GM12878 (cell line): ENCODE results near the gene PLXDC1. TPM values are rescaled to one million over a fixed set of nuclear protein-coding genes. Genes with fewer than 3 reads are reported as not detected.
A peak's percentile ranks its signal among the peaks of the same experiment; 100 is the strongest.

Experiments
- ATAC-seq: fragments of 200-7000 bp; cut with Tn5 transposase; 3 replicates; pipeline ENCODE4 v1.9.1; 2020; ENCODE audit warnings: mild to moderate bottlenecking, moderate library complexity
- BruUV-seq: library from RNA; stranded (reverse); fragments of 400-500 nt; replicated peaks from 2 replicates; lab custom pipeline; 2021; lab: Mats Ljungman, UMichigan
- CTCF ChIA-PET: fragments of 300-600 bp; sonication (Branson Sonifier 250); formaldehyde crosslinking; extraction: SDS; loops from one replicate; lab custom pipeline; 2021; ENCODE audit warnings: inconsistent platforms; lab: Yijun Ruan, JAX
- POLR2A ChIA-PET: fragments of 350-600 bp; formaldehyde crosslinking; extraction: SDS; loops from one replicate; lab custom pipeline; 2021; ENCODE audit warnings: inconsistent platforms; lab: Charles Lee
- RAD21 ChIA-PET: fragments of 300-600 bp; sonication (Branson Sonifier 250); formaldehyde crosslinking; loops from one replicate; lab custom pipeline; 2023; ENCODE audit warnings: antibody characterized with exemption; ENCODE audit not compliant: unreplicated experiment; lab: Charles Lee
- SMC1A ChIA-PET: fragments of 300-600 bp; sonication (Branson Sonifier 250); formaldehyde crosslinking; loops from one replicate; lab custom pipeline; 2023; ENCODE audit not compliant: unreplicated experiment, uncharacterized antibody; lab: Charles Lee
- DNase-seq: peaks from one replicate; pipeline ENCODE4 v3.0.0-alpha.2; 2011; ENCODE audit warnings: low read depth, low spot score
- FAIRE-seq: peaks from 3 replicates; lab custom pipeline; 2011; peaks lifted over from hg19 to GRCh38; lab: Jason Lieb, UNC
- H2AFZ ChIP-seq: 2 replicates; pipeline ENCODE4 v1.6.0; 2011; ENCODE audit warnings: low read depth, low read length, control low read depth; ENCODE audit not compliant: control insufficient read depth
- H3K27ac ChIP-seq: 2 replicates; pipeline ENCODE4 v1.5.1; 2011; ENCODE audit warnings: control low read depth; ENCODE audit not compliant: control insufficient read depth, insufficient read depth
- H3K27me3 ChIP-seq, 2 experiments: replicated peaks in 1 of 2; 2 replicates each; pipeline versions ENCODE4 v1.6.0 to v1.6.1; 2011; ENCODE audit warnings: low read length in 1 of 2; ENCODE audit not compliant: control insufficient read depth in 2 of 2, insufficient read depth in 2 of 2
- H3K36me3 ChIP-seq, 2 experiments: 2 replicates each; pipeline ENCODE4 v1.5.1; 2011; ENCODE audit warnings: low read length in 1 of 2; ENCODE audit not compliant: control insufficient read depth in 2 of 2, insufficient read depth in 2 of 2
- H3K4me1 ChIP-seq: 2 replicates; pipeline ENCODE4 v1.6.1; 2011; ENCODE audit warnings: mild to moderate bottlenecking, low read length, moderate library complexity, mixed read lengths; ENCODE audit not compliant: control insufficient read depth, insufficient read depth
- H3K4me2 ChIP-seq: 2 replicates; pipeline ENCODE4 v1.6.0; 2011; ENCODE audit warnings: control low read depth; ENCODE audit not compliant: control insufficient read depth, insufficient read depth
- H3K4me3 ChIP-seq: fragments of 200-600 bp; sonication (generic); 2 replicates; pipeline ENCODE4 v1.5.1; 2016
- H3K79me2 ChIP-seq: 2 replicates; pipeline ENCODE4 v1.6.0; 2011; ENCODE audit warnings: low read length; ENCODE audit not compliant: control insufficient read depth, insufficient read depth
- H3K9ac ChIP-seq: 2 replicates; pipeline ENCODE4 v1.8.0; 2011; ENCODE audit warnings: low read length, control low read depth, mixed read lengths; ENCODE audit not compliant: control insufficient read depth, insufficient read depth
- H3K9me3 ChIP-seq: replicated peaks from 3 replicates; pipeline ENCODE4 v1.5.1; 2011; ENCODE audit warnings: mild to moderate bottlenecking, low read length; ENCODE audit not compliant: control insufficient read depth, insufficient read depth
- H4K20me1 ChIP-seq: 2 replicates; pipeline ENCODE4 v1.6.0; 2011; ENCODE audit not compliant: control insufficient read depth, insufficient read depth
- BACH1 ChIP-seq: fragments of 450-650 bp; IDR thresholded peaks from 2 replicates; pipeline ENCODE4 v1.6.1; 2017; ENCODE audit warnings: mild to moderate bottlenecking, borderline replicate concordance
- BHLHE40 ChIP-seq, 2 experiments: fragments of 450-650 bp in 1 of 2; IDR thresholded peaks; 2 replicates each; pipeline ENCODE4 v1.6.1; 2011 to 2017; ENCODE audit warnings: low read depth in 2 of 2, borderline replicate concordance in 1 of 2, improper control_type of control experiment in 1 of 2, low read length in 1 of 2, mild to moderate bottlenecking in 1 of 2
- CHD1 ChIP-seq: IDR thresholded peaks from 2 replicates; pipeline ENCODE4 v1.6.1; 2012; ENCODE audit warnings: low read depth, low read length, improper control_type of control experiment
- CHD4 ChIP-seq: fragments of 200-600 bp; sonication (generic); IDR thresholded peaks from 2 replicates; pipeline ENCODE4 v1.6.1; 2016; ENCODE audit warnings: mild to moderate bottlenecking
- PAX8 ChIP-seq: fragments of 450-650 bp; IDR thresholded peaks from 2 replicates; pipeline ENCODE4 v1.6.1; 2017; ENCODE audit warnings: mild to moderate bottlenecking, moderate library complexity
- PRDM15 ChIP-seq: fragments of 450-650 bp; formaldehyde crosslinking; IDR thresholded peaks from 2 replicates; pipeline ENCODE4 v1.4.0; 2020; ENCODE audit warnings: mild to moderate bottlenecking, moderate library complexity
- RAD51 ChIP-seq: fragments of 450-650 bp; IDR thresholded peaks from 2 replicates; pipeline ENCODE4 v1.6.1; 2016; ENCODE audit warnings: moderate library complexity, mild to moderate bottlenecking, inconsistent platforms
- RFX5 ChIP-seq: IDR thresholded peaks from 2 replicates; pipeline ENCODE4 v1.6.1; 2011; ENCODE audit warnings: low read depth, low read length, improper control_type of control experiment
- TCF7 ChIP-seq: IDR thresholded peaks from 2 replicates; pipeline ENCODE4 v1.6.1; 2014; ENCODE audit warnings: antibody characterized with exemption, borderline replicate concordance
- YBX1 ChIP-seq: fragments of 450-650 bp; IDR thresholded peaks from 2 replicates; pipeline ENCODE4 v1.6.1; 2016; ENCODE audit warnings: antibody characterized with exemption
- ZBED1 ChIP-seq: IDR thresholded peaks from 2 replicates; pipeline ENCODE4 v1.6.1; 2016; ENCODE audit warnings: borderline replicate concordance
- ZBTB33 ChIP-seq: fragments of 450-650 bp; IDR thresholded peaks from 2 replicates; pipeline ENCODE4 v1.6.1; 2017; ENCODE audit warnings: mild to moderate bottlenecking
- WGBS: methylation state at CpG from one replicate; pipeline ENCODE4 v1.1.6; 2016; ENCODE audit warnings: low lambda C conversion rate; ENCODE audit not compliant: insufficient replicate concordance, insufficient coverage; ENCODE audit errors: missing lambda C conversion rate; 5-methylcytosine and 5-hydroxymethylcytosine counted together
- in situ Hi-C: fragments of 300-500 bp; cut with MboI; formaldehyde crosslinking; loops from 9 replicates; pipeline ENCODE4 v1.14.3; 2018; ENCODE audit warnings: mixed read lengths
- intact Hi-C: fragments of 100-400 bp; cut with micrococcal nuclease; formaldehyde crosslinking; loops from one replicate; pipeline ENCODE4 v1.14.2; 2022; ENCODE audit not compliant: unreplicated experiment
- polyA plus RNA-seq, 11 experiments: library from polyadenylated mRNA; depleted of rRNA in 4 of 11; unstranded in 6 of 11; stranded (reverse) in 5 of 11; fragments of >200 nt; fragmentation: Nextera tagmentation in 4 of 11; fragmentation: Illumina TruSeq in 1 of 11; extraction: Ambion mirVana in 4 of 11; extraction: Trizol in 1 of 11; gene quantifications; 1 replicate in 1 of 11; 2 replicates in 10 of 11; pipeline versions ENCODE4 v1.2.1 to v1.2.3, GENCODE V29; 2011 to 2016; ENCODE audit warnings: inconsistent platforms in 2 of 11, missing spikeins in 2 of 11, low read depth in 1 of 11
- total RNA-seq, 4 experiments: library from RNA; depleted of rRNA in 3 of 4; stranded (reverse); fragments of >200 nt in 3 of 4; fragmentation: Illumina TruSeq in 1 of 4; extraction: Trizol in 1 of 4; gene quantifications; 2 replicates each; pipeline versions ENCODE4 v1.2.1 to v1.2.3, GENCODE V29; 2013 to 2021
- TF ChIP-seq, protein P1 (sequence below): IDR thresholded peaks from 2 replicates; pipeline ENCODE4 v1.6.1; 2012; ENCODE audit warnings: low read depth, low read length, improper control_type of control experiment
- TF ChIP-seq, protein P2 (sequence below): fragments of 450-650 bp; IDR thresholded peaks from 2 replicates; pipeline ENCODE4 v1.6.1; 2017; ENCODE audit warnings: borderline replicate concordance

Gene PLXDC1
- total and polyA plus RNA-seq, 10 of the 15 experiments (the other 5 are each of a cell fraction or from before 2014, with no cell fraction given) = 0.03 to 0.30 (median 0.22) TPM; not detected in 7

GRCh38 chr17:39200070-39200879 is 48.8 kb upstream of the PLXDC1 start, which contains the start of gene RPL19:
RPL19 (plus strand) TSS chr17:39200283; CDS start chr17:39200345, 62 bp downstream.
- Histone ChIP-seq H3K4me3 (peak within 1 kb of the TSS; percentile 95), H3K27me3 (no peaks in the 10 kb centered on the region), H3K9me3 (no peaks in the 10 kb centered on the region), H2AFZ (peak within 1 kb of the TSS; percentile 99), H3K4me1 (peaks cover 27% of the 10 kb centered on the region), H3K9ac (peak within 1 kb of the TSS; percentile 97), H3K36me3 (peaks cover 15 to 28% of the 10 kb centered on the region in 2 experiments), H3K79me2 (peaks cover 39% of the 10 kb centered on the region), H4K20me1 (peaks cover 5% of the 10 kb centered on the region; the same call in 1 of the 2 replicates), H3K27ac (peak within 1 kb of the TSS; percentile 100), H3K4me2 (peak within 1 kb of the TSS; percentile 70)
- in situ Hi-C loops = no loop called here
- ChIA-PET SMC1A (interaction anchor here (0.6 to 3.0 kb wide), 5 partner anchors 9 to 47 kb away, joined by 3 to 13 read pairs (median 6); no protein-coding TSS in a partner anchor), RAD21 (interaction anchor here (0.6 to 3.0 kb wide), 12 partner anchors 9 to 716 kb away, joined by 3 to 18 read pairs (median 4); no protein-coding TSS in a partner anchor), POLR2A (interaction anchor here (0.6 to 1.6 kb wide), 14 partner anchors 9 to 774 kb away, joined by 3 to 10 read pairs (median 6); partner anchors contain the start of gene MED1), CTCF (interaction anchor here (0.6 to 10.9 kb wide), 18 partner anchors 9 to 454 kb away, joined by 3 to 658 read pairs (median 6); no protein-coding TSS in a partner anchor)
- peak; percentile 64 for ATAC-seq
- WGBS = 1% methylated on average over 52 of the region's 52 CpGs
- FAIRE-seq = no peak
- no TSS peak for BruUV-seq
- no peak for DNase-seq
- intact Hi-C loops = no loop called here
- TF ChIP-seq CHD1 = peak; percentile 99
- no peak for TF ChIP-seq PAX8
- TF ChIP-seq, protein P1, sequence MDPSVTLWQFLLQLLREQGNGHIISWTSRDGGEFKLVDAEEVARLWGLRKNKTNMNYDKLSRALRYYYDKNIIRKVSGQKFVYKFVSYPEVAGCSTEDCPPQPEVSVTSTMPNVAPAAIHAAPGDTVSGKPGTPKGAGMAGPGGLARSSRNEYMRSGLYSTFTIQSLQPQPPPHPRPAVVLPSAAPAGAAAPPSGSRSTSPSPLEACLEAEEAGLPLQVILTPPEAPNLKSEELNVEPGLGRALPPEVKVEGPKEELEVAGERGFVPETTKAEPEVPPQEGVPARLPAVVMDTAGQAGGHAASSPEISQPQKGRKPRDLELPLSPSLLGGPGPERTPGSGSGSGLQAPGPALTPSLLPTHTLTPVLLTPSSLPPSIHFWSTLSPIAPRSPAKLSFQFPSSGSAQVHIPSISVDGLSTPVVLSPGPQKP = peak; percentile 6; the same call in 1 of the 2 replicates
- peak; percentile 51; the same call in 1 of the 2 replicates for TF ChIP-seq PRDM15 (CRISPR knock-in tag)
- TF ChIP-seq RAD51 = peak; percentile 8; the same call in 1 of the 2 replicates
- TF ChIP-seq ZBED1 = peak; percentile 85; the same call in 1 of the 2 replicates
- no peak for TF ChIP-seq TCF7
- TF ChIP-seq, protein P2, sequence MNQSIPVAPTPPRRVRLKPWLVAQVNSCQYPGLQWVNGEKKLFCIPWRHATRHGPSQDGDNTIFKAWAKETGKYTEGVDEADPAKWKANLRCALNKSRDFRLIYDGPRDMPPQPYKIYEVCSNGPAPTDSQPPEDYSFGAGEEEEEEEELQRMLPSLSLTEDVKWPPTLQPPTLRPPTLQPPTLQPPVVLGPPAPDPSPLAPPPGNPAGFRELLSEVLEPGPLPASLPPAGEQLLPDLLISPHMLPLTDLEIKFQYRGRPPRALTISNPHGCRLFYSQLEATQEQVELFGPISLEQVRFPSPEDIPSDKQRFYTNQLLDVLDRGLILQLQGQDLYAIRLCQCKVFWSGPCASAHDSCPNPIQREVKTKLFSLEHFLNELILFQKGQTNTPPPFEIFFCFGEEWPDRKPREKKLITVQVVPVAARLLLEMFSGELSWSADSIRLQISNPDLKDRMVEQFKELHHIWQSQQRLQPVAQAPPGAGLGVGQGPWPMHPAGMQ = no peak
- TF ChIP-seq BHLHE40 (IDR thresholded peaks at IDR 0.05; ENCODE audit: borderline replicate concordance in 1 of 2, low read depth in 2 of 2, low read length in 1 of 2) = peak; percentile 96 to 99
- TF ChIP-seq YBX1 = no peak
- TF ChIP-seq CHD4 = no peak
- TF ChIP-seq RFX5 = no peak
- TF ChIP-seq ZBTB33 = no peak
- TF ChIP-seq BACH1 = no peak; the same call in 1 of the 2 replicates
